RPMI7951 (cell line): ENCODE measurements around the gene ALX3. TPM values are rescaled to one million over a fixed set of nuclear protein-coding genes. Genes with fewer than 3 reads are reported as not detected.

ENCODE experiments used
- DNase-seq: peaks from one replicate; pipeline ENCODE4 v3.0.0-alpha.2; 2012; ENCODE audit warnings: low read depth
- total RNA-seq: library from RNA; depleted of rRNA; stranded (reverse); fragments of >200 nt; shearing (Covaris generic); gene quantifications from 2 replicates; pipeline ENCODE4 v1.2.3, GENCODE V29; 2014; rRNA removed

The ALX3 gene
- total RNA-seq, result not detected in 2 replicates

- DNase-seq, result no peak
These were observed at the start of gene ALX3 for GRCh38 chr1:110070671-110071242. TSS of gene ALX3 (minus strand) at chr1:110070672. CDS start at chr1:110070612, 60 bp downstream.

- no peak for DNase-seq
These were observed 49.4 kb upstream of the ALX3 start for GRCh38 chr1:110119843-110120242.

DNA sequence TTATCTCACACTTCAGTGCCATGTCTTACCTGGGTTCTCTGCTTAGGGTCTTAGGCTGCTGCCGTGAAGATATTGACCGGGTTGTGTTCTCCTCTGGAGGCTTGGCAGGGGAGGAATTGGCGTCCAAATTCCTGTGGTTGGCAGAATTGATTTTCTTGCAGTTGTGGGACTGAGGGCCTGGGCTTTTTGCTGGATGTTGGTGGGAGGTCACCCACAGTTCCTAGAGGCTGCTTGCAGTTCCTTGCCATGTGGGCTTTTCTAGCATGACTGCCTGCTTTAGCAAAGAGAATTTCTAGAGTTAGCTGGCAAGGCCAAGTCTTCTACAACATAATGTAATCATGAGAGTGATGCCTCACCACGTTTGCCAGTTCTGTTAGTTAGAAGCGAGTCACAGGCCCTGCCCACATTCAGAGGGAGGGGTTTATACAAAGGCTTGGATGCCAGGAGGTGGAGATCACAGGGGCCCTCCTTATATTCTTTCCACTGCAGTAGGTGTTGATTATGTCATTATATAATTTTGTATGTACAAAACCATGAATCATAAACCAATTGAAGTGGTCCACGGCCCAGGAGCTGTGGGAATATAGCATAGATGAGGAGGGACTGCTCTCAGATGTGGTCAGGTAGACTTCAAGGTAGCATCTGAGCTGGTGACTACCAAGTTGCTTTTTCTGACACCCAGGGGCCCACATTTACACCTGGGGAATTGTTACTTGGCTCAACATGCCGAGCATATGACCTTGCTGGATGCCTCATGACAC is 48.3 kb upstream of the ALX3 start:
- no peak for DNase-seq

DNA sequence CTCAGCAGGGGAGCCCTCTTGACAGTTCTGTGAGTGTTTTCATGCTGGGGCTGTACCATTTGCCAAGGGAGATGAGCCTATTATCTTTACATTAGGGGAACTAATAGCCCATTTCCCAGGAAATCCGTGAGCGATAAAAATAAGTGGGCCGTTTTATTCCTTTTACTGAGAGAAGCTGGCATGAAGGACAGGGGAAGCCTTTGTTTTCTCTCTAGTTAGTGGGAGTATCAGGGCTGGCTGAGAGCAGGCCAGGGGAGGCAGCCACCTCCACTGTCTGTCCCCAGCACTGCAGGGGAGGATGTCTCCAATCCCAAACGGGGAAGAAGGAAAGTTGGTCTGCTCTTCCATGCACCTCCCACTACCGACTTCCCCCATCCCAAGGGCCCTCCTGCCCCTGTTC is 44.3 kb upstream of the ALX3 start:
- DNase-seq, result no peak

DNA sequence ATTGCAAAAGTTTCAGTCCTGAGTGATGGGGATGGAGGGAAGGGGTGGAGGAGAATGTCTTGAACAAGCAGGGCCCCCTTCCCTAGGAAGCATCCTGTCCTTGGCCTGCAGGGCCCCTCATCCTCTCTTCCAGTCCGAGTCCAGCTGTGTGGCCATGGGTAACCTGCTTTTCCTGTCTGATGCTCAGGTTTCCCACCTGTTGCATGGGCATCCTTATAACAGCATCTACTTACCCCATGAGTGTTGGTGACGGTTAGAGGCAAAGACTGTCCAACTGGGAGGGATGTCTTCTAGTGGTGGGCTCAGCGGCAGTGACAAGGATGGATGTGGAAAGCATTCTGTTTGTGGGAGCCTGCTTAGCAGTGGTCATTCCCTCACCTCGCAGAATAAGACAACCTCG is 43.7 kb upstream of the ALX3 start:
- no peak for DNase-seq

- no peak for DNase-seq
These were observed 43.1 kb upstream of the ALX3 start for GRCh38 chr1:110113551-110113950.

- DNase-seq, result no peak
These were observed 42.2 kb upstream of the ALX3 start for GRCh38 chr1:110112656-110113055.

- DNase-seq, result no peak
These were observed 41.7 kb upstream of the ALX3 start, which contains the start of gene UBL4B for GRCh38 chr1:110112143-110112542. TSS of gene UBL4B (plus strand) at chr1:110112443. CDS start at chr1:110112535, 92 bp downstream.

- DNase-seq, result no peak
These were observed 40.6 kb upstream of the ALX3 start for GRCh38 chr1:110111081-110111480.

DNA sequence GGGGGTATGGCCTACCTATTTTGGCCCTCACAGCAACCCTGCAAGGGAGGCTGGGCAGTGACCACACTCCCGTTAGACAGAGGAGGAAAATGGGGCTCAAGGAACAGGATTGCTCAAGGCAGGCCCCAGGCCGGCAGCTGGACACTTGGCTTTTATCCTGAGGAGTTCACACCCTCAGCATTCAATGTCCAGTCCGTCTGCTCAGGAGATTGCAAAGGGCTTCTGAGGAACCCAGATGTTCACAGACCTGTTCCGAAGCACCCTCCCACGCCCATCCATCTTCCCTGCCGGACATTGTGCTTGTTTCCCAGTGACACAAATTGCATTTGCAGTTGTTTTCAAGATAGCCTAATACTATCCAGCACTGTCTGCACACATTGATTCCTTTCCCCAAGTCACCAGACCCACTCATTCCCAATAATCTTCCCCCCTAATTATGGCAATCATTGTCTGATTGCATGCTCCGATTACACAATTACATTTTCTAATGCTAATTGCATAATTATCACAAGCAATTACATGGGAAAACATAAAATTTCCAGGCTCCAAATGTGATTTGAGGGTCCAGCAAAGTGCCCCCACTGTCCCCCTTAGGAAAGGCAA is 37.5 kb upstream of the ALX3 start:
- DNase-seq, result no peak

- peak; percentile 70 for DNase-seq
These were observed 35.8 kb upstream of the ALX3 start for GRCh38 chr1:110106013-110106941.

- DNase-seq, result peak; percentile 89
These were observed 31.6 kb upstream of the ALX3 start for GRCh38 chr1:110102081-110102480.

GRCh38 chr1:110100335-110100734 is 29.9 kb upstream of the ALX3 start:
- DNase-seq, result no peak

DNA sequence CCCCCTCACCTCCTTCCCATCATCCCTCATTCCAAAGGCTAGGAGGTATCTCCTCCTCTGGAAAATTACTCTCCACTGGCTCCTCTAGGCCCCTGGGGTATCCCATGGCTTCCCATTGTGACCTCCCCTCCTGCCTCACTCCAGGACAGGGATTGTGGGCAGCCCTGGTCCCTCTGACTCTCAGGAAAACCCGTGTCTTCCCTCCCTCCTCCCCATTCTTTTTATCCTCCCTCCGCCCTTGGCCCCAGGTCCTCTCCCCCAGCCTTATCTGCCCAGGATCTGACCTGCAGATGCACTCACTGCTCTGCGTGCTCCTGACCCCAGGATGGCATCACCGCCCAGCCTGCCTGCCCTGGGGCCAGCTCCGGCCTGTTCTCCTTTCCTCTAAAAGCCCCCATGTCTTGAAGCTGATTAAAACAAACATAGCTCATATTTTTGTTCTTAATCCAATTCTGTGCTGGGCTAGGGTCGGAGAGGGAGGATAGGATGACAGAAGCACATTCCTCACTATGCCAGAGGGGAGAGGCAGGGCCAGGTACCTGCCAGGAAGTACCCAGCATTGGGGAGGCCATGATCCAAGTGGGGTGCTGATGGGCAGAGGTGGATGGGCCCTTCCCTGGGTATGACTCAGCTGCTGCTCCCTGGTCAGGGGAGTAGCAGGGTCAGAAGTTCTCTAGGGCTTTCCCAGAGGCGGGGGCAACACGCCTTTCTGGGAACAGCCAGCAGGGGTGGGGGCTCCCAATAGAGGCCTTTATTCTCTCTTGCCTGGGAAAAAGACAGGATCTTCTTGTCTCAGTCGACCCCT is 28.0 kb upstream of the ALX3 start:
- DNase-seq, result peak; percentile 89

DNA sequence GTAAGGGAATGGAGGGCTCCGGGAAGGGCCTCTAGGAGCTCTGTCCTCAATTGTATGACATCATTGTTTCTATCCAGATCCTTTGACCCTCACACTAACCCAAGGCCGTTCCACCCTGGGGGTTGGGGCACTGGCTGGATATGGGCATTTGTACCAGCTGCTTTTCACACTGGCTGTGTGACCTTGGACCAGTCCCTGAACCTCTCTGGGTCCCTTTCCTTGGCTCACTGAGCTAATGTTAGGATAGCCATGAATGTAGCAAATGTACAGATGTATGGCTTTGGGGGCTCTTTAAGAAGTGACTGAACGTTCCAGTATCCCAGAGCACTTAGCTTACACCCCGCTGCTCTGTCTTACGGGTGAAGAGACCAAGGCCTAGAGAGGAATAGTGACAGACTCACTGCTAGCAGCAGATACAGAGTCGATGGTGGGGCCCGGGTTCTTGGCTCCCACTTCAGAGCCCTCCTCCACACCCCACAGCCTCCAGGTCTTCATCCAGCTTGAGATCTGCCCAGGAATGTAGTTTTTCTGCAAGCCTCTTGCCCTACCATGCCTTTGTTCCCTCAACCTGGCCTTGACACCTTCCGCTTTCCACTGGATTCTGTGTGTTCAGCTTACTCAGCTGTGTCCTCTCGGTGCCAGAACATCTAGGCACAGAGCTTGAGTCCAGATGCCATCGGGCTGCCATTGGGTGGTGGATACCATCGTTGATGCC is 27.2 kb upstream of the ALX3 start:
- no peak for DNase-seq

DNA sequence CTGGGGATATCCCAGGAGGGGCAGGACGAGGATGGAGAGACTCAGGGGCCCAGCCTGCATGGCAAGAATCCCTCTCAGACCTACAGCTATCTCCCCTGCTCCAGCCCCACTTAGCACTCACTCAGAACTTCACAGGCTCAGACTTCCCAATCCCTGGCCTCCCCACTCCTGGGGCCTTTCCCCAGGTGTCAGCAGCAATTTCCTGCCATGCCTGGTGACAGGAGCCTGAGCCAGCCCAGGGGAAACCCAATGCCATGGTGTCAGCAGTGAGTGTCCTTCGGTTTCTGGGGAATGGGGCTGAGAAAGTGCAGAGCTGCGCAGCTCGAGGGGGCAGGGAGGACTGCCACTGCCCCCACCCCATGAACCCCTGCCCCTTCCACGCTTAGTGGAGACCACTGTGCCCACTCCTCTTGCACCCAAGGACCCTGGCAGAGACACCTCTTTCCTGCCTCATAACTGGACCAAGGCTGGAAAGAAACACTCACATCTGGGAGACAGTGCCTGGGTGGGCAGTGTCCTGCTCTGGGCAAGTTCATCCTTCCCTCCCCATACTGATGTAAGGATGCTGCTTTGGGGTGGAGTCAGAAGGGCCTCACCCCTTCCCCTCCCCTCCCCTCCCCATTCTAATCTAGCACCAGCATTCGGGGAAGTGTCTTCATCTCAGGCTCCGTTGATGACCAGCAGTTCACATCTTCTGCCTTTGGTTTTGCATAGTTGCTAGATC is 24.6 kb upstream of the ALX3 start:
- no peak for DNase-seq

- DNase-seq, result no peak
These were observed 22.5 kb upstream of the ALX3 start for GRCh38 chr1:110092991-110093390.

DNA sequence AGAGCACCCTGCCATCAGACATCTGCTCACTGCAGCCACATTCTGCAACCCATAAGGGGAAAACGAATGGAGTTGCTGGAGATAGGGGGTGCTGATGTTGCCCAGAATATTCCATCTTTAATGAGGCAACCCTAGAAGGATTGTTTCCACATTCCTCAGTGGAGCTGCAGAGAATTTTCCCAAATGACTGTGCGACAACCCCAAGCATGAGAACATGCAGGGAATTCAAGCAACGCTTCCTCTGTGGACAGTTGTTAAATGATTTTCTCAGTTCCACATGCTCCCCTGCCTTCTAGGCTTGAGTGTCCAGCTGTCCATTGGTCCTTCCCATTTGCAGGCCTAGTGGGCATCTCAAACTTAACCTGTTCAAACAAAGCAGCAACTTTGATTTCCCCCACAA is 21.3 kb upstream of the ALX3 start:
- DNase-seq, result no peak

DNA sequence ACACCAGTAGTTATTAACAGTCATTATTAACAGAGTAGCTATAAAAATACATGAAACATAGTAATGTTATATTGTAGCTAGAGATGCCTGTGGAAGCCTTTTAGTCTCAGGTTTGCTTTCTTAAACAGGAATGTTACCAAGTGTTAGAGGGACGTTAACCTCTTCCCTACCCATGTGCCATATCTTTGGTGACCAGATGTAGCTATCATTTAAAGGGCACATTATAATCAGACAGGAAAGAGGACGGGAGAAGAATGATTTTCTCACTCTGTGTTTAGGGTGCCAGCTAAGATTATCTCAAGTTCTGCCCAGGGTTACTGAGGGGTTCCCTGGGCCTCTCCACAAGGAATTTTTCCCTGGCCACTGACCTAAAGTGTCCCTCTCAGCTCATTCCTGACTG is 20.9 kb upstream of the ALX3 start:
- no peak for DNase-seq
